Breast epithelium (tissue), 4 donors: ENCODE results near the gene FLOT1. TPM values are rescaled to one million over a fixed set of nuclear protein-coding genes. Genes with fewer than 3 reads are reported as not detected.

ENCODE experiments used
- DNase-seq, 2 donors: peaks; one replicate each; pipeline ENCODE4 v3.0.0-alpha.2; 2019; ENCODE audit warnings: low spot score in 2 of 2
- H3K27ac ChIP-seq, 2 donors: fragments of 200-600 bp; sonication (generic) in 1 of 2; one replicate each; pipeline ENCODE4 v1.5.1; 2016 to 2019; ENCODE audit warnings: mild to moderate bottlenecking in 1 of 2
- H3K27me3 ChIP-seq, 2 donors: fragments of 200-600 bp; sonication (generic) in 1 of 2; one replicate each; pipeline versions ENCODE4 v1.5.1 to v1.6.0; 2017 to 2019; ENCODE audit warnings: control low read depth in 1 of 2, mild to moderate bottlenecking in 1 of 2
- H3K36me3 ChIP-seq: fragments of 200-600 bp; one replicate; pipeline ENCODE4 v1.5.1; 2019
- H3K4me1 ChIP-seq, 2 donors: fragments of 200-600 bp; sonication (generic); one replicate each; pipeline ENCODE4 v1.5.1; 2016 to 2019; ENCODE audit warnings: control low read depth in 1 of 2
- H3K4me3 ChIP-seq, 3 donors: fragments of 200-600 bp; sonication (generic); 1 replicate in 2 of 3; 2 replicates in 1 of 3; pipeline ENCODE4 v1.5.1; 2016 to 2019; ENCODE audit warnings: mild to moderate bottlenecking in 3 of 3, moderate library complexity in 2 of 3
- H3K9me3 ChIP-seq, 2 donors: fragments of 200-600 bp; sonication (generic) in 1 of 2; one replicate each; pipeline ENCODE4 v1.5.1; 2016 to 2019; ENCODE audit warnings: control low read depth in 1 of 2
- CTCF ChIP-seq, 3 donors: fragments of 450-650 bp; IDR thresholded peaks; one replicate each; pipeline ENCODE4 v1.5.1; 2016 to 2017; ENCODE audit warnings: antibody characterized with exemption in 3 of 3, mild to moderate bottlenecking in 3 of 3, moderate library complexity in 3 of 3
- POLR2A ChIP-seq: fragments of 450-650 bp; IDR thresholded peaks from one replicate; pipeline ENCODE4 v1.6.1; 2016; ENCODE audit warnings: antibody characterized with exemption, mild to moderate bottlenecking, moderate library complexity
- POLR2AphosphoS5 ChIP-seq, 3 donors: sonication (generic); formaldehyde crosslinking; IDR thresholded peaks; one replicate each; pipeline ENCODE4 v1.6.1; 2017; ENCODE audit warnings: antibody characterized with exemption in 3 of 3
- intact Hi-C: fragments of 100-400 bp; cut with DNase I; formaldehyde crosslinking; loops from one replicate; pipeline ENCODE4 v1.15.1; 2023; ENCODE audit warnings: low total_unique reads
- total RNA-seq, 3 donors: library from RNA; depleted of rRNA; stranded (reverse); fragments of >200 nt; gene quantifications; one replicate each; pipeline ENCODE4 v1.1.0, GENCODE V29; 2016

The FLOT1 gene
- total RNA-seq, 3 donors from 2014 or later, result 80.5 to 171 (median 142) TPM

DNA sequence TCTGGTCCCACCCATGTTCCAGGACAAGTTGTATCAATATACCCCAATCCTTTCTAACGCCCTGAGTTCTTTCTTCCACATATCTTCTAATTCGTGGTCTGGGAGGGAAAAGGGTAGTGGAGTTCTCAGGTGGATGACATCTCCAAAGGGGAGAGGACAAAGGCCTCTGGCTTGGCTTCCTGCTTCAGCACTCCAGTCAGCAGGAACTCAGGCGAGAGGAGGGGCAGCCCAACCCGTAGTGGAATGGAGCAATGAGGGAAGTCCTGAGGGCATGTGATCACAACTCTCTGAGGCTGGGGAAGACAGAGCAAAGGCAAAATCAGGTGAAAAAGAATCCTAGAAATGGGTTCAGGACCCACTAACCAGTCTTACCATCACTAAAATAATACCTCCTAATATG is 42.1 kb downstream of the FLOT1 start:
- Histone ChIP-seq H3K4me1 (no peaks in the 10 kb centered on the region), H3K27me3 (no peaks in the 10 kb centered on the region), H3K9me3 (no peaks in the 10 kb centered on the region), H3K36me3 (no peaks in the 10 kb centered on the region), H3K4me3 (no peak overlapping the region), H3K27ac (no peak overlapping the region)
- intact Hi-C loops, result no loop called here
- no peak for TF ChIP-seq CTCF (IDR thresholded peaks at IDR 0.05)
- TF ChIP-seq POLR2AphosphoS5 (IDR thresholded peaks at IDR 0.05), result no peak
- no peak for TF ChIP-seq POLR2A
- DNase-seq, result no peak

GRCh38 chr6:30696432-30696831 is 46.1 kb downstream of the FLOT1 start:
- no peak for TF ChIP-seq POLR2A
- no peak for TF ChIP-seq CTCF (IDR thresholded peaks at IDR 0.05)
- TF ChIP-seq POLR2AphosphoS5 (IDR thresholded peaks at IDR 0.05), result no peak
- peak overlapping the region in 1 of 2 donors; percentile 73 for H3K27ac ChIP-seq
- H3K9me3 ChIP-seq, result no peaks in the 10 kb centered on the region
- no peak overlapping the region for H3K4me3 ChIP-seq
- H3K27me3 ChIP-seq, result no peaks in the 10 kb centered on the region
- no peaks in the 10 kb centered on the region for H3K36me3 ChIP-seq
- intact Hi-C loops, result no loop called here
- no peaks in the 10 kb centered on the region for H3K4me1 ChIP-seq
- no peak for DNase-seq

DNA sequence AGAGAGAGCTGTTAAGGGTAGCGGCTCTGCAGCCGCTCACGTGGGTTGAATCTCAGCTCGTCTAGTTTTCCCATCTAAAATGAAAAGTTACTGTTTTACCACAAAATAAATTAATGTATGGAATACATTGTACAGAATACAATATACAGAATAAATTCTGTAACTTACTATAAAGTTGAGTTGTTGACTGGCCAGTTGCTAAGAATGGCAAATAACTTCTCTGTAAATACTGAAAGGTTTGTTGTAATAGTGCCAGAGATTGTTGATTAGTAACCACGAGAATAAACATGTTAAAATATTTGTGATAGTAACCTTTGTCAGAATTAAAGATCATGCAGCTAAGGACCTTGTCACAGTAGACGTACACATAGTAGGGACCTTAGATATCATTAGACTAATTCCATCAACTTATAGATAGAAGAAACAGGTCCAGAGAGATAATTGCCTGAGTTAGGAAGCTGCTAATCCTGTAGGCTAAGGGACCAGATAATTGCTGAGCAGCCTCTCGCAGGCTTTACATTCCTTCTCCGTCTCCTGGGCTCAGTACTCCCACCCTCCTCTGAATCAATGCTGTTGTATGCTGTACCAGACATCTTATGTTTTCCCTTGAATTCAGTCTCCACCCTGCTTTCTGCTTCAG is 51.2 kb downstream of the FLOT1 start:
- Histone ChIP-seq H3K4me1 (peaks cover 5 to 18% of the 10 kb centered on the region in 2 donors), H3K27me3 (no peaks in the 10 kb centered on the region), H3K4me3 (peak overlapping the region; percentile 65 to 72 (median 66)), H3K27ac (peak overlapping the region; percentile 96 to 97), H3K36me3 (no peaks in the 10 kb centered on the region), H3K9me3 (no peaks in the 10 kb centered on the region)
- TF ChIP-seq CTCF (IDR thresholded peaks at IDR 0.05), result no peak
- no peak for TF ChIP-seq POLR2AphosphoS5 (IDR thresholded peaks at IDR 0.05)
- no peak for TF ChIP-seq POLR2A
- DNase-seq, result no peak
- intact Hi-C loops, result no loop called here

DNA sequence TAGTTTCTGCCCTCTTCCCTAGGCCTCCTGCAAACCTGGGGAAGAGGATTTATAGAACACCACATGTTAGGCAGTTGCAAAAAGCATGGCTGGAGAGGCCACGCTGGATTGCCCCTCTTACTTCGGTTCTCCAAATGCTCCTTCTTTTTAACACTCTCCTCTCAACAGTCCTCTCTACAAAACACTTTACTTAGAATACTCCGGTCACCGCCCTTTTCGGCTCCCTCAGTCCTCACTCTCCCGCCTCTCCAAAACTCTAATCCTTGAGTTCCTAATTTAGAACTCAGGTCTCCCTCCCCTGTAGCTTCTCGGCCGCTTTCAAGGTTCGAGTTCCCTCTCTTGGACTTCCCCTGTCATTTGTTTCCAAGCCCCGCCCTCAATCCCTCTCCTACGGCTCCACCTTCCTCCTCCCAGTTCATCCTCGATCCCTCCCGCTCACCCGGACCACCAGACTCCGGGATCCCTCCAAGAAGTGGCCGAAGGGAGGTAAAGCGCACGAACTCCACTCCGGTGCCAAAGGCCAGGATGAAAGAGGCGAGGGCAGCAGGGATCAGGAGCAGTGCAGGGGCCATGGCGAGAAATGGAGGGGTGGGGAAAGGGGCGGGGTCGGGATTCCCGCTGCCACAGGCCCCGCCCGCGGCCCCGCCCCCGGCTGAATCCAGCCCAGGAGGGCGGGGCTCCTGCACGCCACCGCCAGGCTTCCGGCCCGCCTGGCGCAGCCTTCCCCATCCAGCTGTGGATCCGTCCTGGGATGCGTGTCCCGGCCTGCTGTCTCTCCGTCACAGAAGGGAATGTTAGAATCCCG is 51.9 kb downstream of the FLOT1 start, which contains the start of gene NRM:
Gene NRM (minus strand): TSS at position 582 of the 805 bp plus-strand sequence. CDS start 10 bp downstream, at position 572.
- peak; percentile 81 to 90 for DNase-seq
- Histone ChIP-seq H3K27ac (peak within 1 kb of the TSS; percentile 96 to 97), H3K4me1 (peaks cover 5 to 18% of the 10 kb centered on the region in 2 donors), H3K27me3 (no peaks in the 10 kb centered on the region), H3K36me3 (no peaks in the 10 kb centered on the region), H3K9me3 (no peaks in the 10 kb centered on the region), H3K4me3 (peak within 1 kb of the TSS; percentile 65 to 72 (median 66))
- intact Hi-C loops, result no loop called here
- TF ChIP-seq POLR2AphosphoS5 (IDR thresholded peaks at IDR 0.05), result peak; percentile 39 to 84 (median 71)
- TF ChIP-seq POLR2A, result no peak
- no peak for TF ChIP-seq CTCF (IDR thresholded peaks at IDR 0.05)

GRCh38 chr6:30689985-30690384 is 52.5 kb downstream of the FLOT1 start:
- Histone ChIP-seq H3K36me3 (no peaks in the 10 kb centered on the region), H3K27me3 (no peaks in the 10 kb centered on the region), H3K27ac (peak overlapping the region; percentile 96 to 97), H3K4me1 (peaks cover 5 to 18% of the 10 kb centered on the region in 2 donors), H3K9me3 (no peaks in the 10 kb centered on the region), H3K4me3 (peak overlapping the region; percentile 65 to 72 (median 66))
- intact Hi-C loops, result no loop called here
- no peak for DNase-seq
- TF ChIP-seq CTCF (IDR thresholded peaks at IDR 0.05), result no peak
- TF ChIP-seq POLR2AphosphoS5 (IDR thresholded peaks at IDR 0.05), result no peak
- TF ChIP-seq POLR2A, result no peak
